ENCODE measurements around the gene ENDOV. TPM values are rescaled to one million over a fixed set of nuclear protein-coding genes. Genes with fewer than 3 reads are reported as not detected.

Gene ENDOV
- total RNA-seq, 1 donor from 2014 or later: 40.7 TPM

- DNase-seq (ENCODE audit: low spot score): no peak
Observed at GRCh38 chr17:80414508-80414802, 512 bp upstream of the ENDOV start.

DNA sequence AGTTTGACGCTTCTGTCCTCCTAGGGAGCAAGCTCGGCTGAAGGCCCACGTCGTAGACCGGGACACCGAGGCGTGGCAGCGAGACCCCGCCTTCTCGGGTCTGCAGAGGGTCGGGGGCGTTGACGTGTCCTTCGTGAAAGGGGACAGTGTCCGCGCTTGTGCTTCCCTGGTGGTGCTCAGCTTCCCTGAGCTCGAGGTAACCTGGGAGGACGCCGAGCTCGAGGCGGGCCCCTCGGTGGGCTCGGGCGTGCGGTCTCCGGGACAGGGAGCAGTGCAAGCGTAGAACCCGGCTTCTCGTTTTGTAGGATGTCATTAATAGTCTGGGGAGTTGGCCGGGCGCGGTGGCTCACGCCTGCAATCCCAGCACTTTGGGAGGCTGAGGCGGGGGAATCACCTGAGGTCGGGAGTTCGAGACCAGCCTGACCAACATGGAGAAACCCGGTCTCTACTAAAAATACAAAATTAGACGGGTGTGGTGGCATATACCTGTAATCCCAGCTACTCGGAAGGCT, 715 bp downstream of the ENDOV start:
- H3K4me1 Mint-ChIP-seq (ENCODE audit: unreplicated experiment): peaks cover 48% of the 10 kb centered on the region

More at GRCh38 chr17:80414508-80414802, 512 bp upstream of the ENDOV start:
- Mint-ChIP-seq H3K27ac (ENCODE audit: unreplicated experiment) (peak overlapping the region; percentile 76), H3K4me1 (ENCODE audit: unreplicated experiment) (peaks cover 49% of the 10 kb centered on the region), H3K4me3 (ENCODE audit: unreplicated experiment) (peak overlapping the region; percentile 88), H3K27me3 (ENCODE audit: unreplicated experiment) (peaks cover 7% of the 10 kb centered on the region), H3K9me3 (ENCODE audit: unreplicated experiment) (no peaks in the 10 kb centered on the region), H3K36me3 (ENCODE audit: low read depth, unreplicated experiment) (peaks cover 21% of the 10 kb centered on the region)
- TF ChIP-seq, protein P1, sequence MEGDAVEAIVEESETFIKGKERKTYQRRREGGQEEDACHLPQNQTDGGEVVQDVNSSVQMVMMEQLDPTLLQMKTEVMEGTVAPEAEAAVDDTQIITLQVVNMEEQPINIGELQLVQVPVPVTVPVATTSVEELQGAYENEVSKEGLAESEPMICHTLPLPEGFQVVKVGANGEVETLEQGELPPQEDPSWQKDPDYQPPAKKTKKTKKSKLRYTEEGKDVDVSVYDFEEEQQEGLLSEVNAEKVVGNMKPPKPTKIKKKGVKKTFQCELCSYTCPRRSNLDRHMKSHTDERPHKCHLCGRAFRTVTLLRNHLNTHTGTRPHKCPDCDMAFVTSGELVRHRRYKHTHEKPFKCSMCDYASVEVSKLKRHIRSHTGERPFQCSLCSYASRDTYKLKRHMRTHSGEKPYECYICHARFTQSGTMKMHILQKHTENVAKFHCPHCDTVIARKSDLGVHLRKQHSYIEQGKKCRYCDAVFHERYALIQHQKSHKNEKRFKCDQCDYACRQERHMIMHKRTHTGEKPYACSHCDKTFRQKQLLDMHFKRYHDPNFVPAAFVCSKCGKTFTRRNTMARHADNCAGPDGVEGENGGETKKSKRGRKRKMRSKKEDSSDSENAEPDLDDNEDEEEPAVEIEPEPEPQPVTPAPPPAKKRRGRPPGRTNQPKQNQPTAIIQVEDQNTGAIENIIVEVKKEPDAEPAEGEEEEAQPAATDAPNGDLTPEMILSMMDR (IDR thresholded peaks at IDR 0.05; ENCODE audit: unreplicated experiment): no peak

DNA sequence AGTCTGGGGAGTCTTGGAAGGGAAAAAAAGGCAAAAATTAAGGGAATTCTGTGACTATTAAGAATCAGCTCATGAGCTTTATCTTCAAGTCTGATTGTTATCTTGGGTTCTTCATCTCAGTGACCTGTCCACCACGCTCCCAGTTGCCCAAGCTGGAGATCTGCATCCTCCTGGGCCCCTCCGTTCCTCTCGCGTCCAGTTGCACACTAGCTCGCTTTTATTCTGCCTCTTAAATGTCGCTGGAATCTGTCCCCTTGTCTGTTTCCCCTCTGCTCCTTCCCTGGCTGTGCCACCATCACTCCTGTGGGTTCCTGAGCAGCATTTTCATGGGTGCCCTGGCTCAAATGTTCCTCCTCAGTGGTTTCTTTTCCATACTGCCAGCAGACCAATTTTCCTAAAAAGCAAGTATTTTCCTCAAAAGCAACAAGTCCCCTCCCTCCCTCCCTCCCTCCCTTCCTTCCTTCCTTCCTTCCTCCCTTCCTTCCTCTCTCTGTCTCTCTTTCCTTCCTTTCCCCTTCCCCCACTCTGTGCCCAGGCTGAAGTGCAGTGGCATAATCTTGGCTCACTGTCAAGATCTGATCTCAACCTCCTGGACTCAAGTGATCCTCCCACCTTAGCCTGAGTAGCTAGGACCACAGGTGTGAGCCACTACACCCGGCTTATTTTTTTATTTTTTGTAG, 1.4 kb downstream of the ENDOV start:
- peak overlapping the region; percentile 76 for H3K27ac Mint-ChIP-seq (ENCODE audit: unreplicated experiment)
- TF ChIP-seq, protein P1 (IDR thresholded peaks at IDR 0.05; ENCODE audit: unreplicated experiment): no peak
- H3K27me3 Mint-ChIP-seq (ENCODE audit: unreplicated experiment): peaks cover 7% of the 10 kb centered on the region
- H3K4me1 Mint-ChIP-seq (ENCODE audit: unreplicated experiment): peaks cover 44% of the 10 kb centered on the region
- no peaks in the 10 kb centered on the region for H3K9me3 Mint-ChIP-seq (ENCODE audit: unreplicated experiment)
- peaks cover 25% of the 10 kb centered on the region for H3K36me3 Mint-ChIP-seq (ENCODE audit: low read depth, unreplicated experiment)
- H3K4me3 Mint-ChIP-seq (ENCODE audit: unreplicated experiment): peak overlapping the region; percentile 88
- no peak for DNase-seq (ENCODE audit: low spot score)

More for the DNA sequence above, 715 bp downstream of the ENDOV start:
- Mint-ChIP-seq H3K9me3 (ENCODE audit: unreplicated experiment) (no peaks in the 10 kb centered on the region), H3K4me3 (ENCODE audit: unreplicated experiment) (peak overlapping the region; percentile 88), H3K27ac (ENCODE audit: unreplicated experiment) (peak overlapping the region; percentile 76), H3K36me3 (ENCODE audit: low read depth, unreplicated experiment) (peaks cover 25% of the 10 kb centered on the region), H3K27me3 (ENCODE audit: unreplicated experiment) (peaks cover 7% of the 10 kb centered on the region)
- DNase-seq (ENCODE audit: low spot score): no peak
- TF ChIP-seq, protein P1 (IDR thresholded peaks at IDR 0.05; ENCODE audit: unreplicated experiment): no peak

DNA sequence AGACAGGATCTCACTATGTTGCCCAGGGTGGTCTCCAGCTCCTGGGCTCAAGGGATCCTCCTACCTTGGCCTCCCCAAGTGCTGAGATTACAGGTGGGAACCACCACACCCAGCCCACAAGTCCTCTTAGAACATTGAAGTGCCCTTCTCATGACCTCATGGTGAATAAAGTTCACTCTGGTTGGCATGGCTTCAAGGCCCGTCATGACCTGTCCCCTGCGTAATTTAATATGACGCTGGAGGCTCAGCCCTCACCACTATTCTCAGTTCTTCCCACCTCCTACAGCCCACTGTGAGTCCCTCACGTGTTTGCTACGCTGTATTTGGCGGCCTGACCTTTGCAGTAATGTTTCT, 1.9 kb downstream of the ENDOV start:
- DNase-seq (ENCODE audit: low spot score): no peak
- peak overlapping the region; percentile 88 for H3K4me3 Mint-ChIP-seq (ENCODE audit: unreplicated experiment)

GRCh38 chr17:80418589-80418988, 3.6 kb downstream of the ENDOV start:
- TF ChIP-seq, protein P1 (IDR thresholded peaks at IDR 0.05; ENCODE audit: unreplicated experiment): no peak

More for the DNA sequence above, 1.9 kb downstream of the ENDOV start:
- H3K36me3 Mint-ChIP-seq (ENCODE audit: low read depth, unreplicated experiment): peaks cover 25% of the 10 kb centered on the region
- H3K27ac Mint-ChIP-seq (ENCODE audit: unreplicated experiment): peak overlapping the region; percentile 42
- TF ChIP-seq, protein P1 (IDR thresholded peaks at IDR 0.05; ENCODE audit: unreplicated experiment): no peak
- H3K27me3 Mint-ChIP-seq (ENCODE audit: unreplicated experiment): peaks cover 7% of the 10 kb centered on the region
- no peaks in the 10 kb centered on the region for H3K9me3 Mint-ChIP-seq (ENCODE audit: unreplicated experiment)
- peaks cover 39% of the 10 kb centered on the region for H3K4me1 Mint-ChIP-seq (ENCODE audit: unreplicated experiment)

More at GRCh38 chr17:80418589-80418988, 3.6 kb downstream of the ENDOV start:
- Mint-ChIP-seq H3K27ac (ENCODE audit: unreplicated experiment) (no peak overlapping the region), H3K9me3 (ENCODE audit: unreplicated experiment) (no peaks in the 10 kb centered on the region), H3K4me1 (ENCODE audit: unreplicated experiment) (peaks cover 28% of the 10 kb centered on the region), H3K4me3 (ENCODE audit: unreplicated experiment) (no peak overlapping the region), H3K27me3 (ENCODE audit: unreplicated experiment) (peaks cover 4% of the 10 kb centered on the region), H3K36me3 (ENCODE audit: low read depth, unreplicated experiment) (peaks cover 25% of the 10 kb centered on the region)
- DNase-seq (ENCODE audit: low spot score): no peak

All from endothelial cell (in vitro differentiated cells).